Measurements from ENCODE around the gene AHR.

AHR gene

GRCh38 chr7:17298102-17298839 is at the start of gene AHR:
AHR (plus strand) TSS chr7:17298652; CDS start chr7:17299265, 613 bp downstream.
- peak; percentile 94 for DNase-seq

- DNase-seq: no peak
These were observed 44.6 kb upstream of the AHR start for GRCh38 chr7:17253885-17254284.

GRCh38 chr7:17255926-17256325 is 42.5 kb upstream of the AHR start:
- DNase-seq: no peak

GRCh38 chr7:17256375-17256774 is 42.1 kb upstream of the AHR start:
- DNase-seq: no peak

- DNase-seq: no peak
These were observed 31.9 kb upstream of the AHR start for GRCh38 chr7:17266565-17266964.

- DNase-seq: no peak
These were observed 28.9 kb upstream of the AHR start for GRCh38 chr7:17269341-17270221.

GRCh38 chr7:17274551-17275245 is 23.8 kb upstream of the AHR start:
- DNase-seq: peak; percentile 66

GRCh38 chr7:17275749-17276671 is 22.4 kb upstream of the AHR start:
- peak; percentile 93 for DNase-seq

GRCh38 chr7:17279061-17279460 is 19.4 kb upstream of the AHR start:
- DNase-seq: no peak

- no peak for DNase-seq
These were observed 9.3 kb upstream of the AHR start for GRCh38 chr7:17289074-17289645.

GRCh38 chr7:17292843-17293242 is 5.6 kb upstream of the AHR start:
- no peak for DNase-seq

- no peak for DNase-seq
These were observed 5.0 kb upstream of the AHR start for GRCh38 chr7:17293481-17293880.

- no peak for DNase-seq
These were observed 1.2 kb upstream of the AHR start for GRCh38 chr7:17297243-17297642.

- peak; percentile 31 for DNase-seq
These were observed 509 bp downstream of the AHR start for GRCh38 chr7:17298840-17299482.

GRCh38 chr7:17299483-17299991 is 1.1 kb downstream of the AHR start:
- DNase-seq: peak; percentile 37

GRCh38 chr7:17300012-17300411 is 1.6 kb downstream of the AHR start:
- DNase-seq: peak; percentile 16

GRCh38 chr7:17300437-17300836 is 2.0 kb downstream of the AHR start:
- no peak for DNase-seq

- peak; percentile 50 for DNase-seq
These were observed 3.3 kb downstream of the AHR start for GRCh38 chr7:17301471-17302456.

- no peak for DNase-seq
These were observed 4.2 kb downstream of the AHR start for GRCh38 chr7:17302575-17303142.

- peak; percentile 86 for DNase-seq
These were observed 6.5 kb downstream of the AHR start for GRCh38 chr7:17304926-17305325.
